Measurements from ENCODE around the gene CHKB.
A peak's percentile ranks its signal among the peaks of the same experiment; 100 is the strongest.
"Not testable (repeated sequence)": the region's sequence is repeated elsewhere in the genome, so short reads cannot be mapped to it uniquely, and the experiment has no call there.

Gene CHKB

GRCh38 chr22:50611341-50612060 is 28.9 kb upstream of the CHKB start:
- no peak for DNase-seq

- no peak for DNase-seq
Observed at GRCh38 chr22:50610581-50610980, 27.9 kb upstream of the CHKB start.

GRCh38 chr22:50610041-50610451 is 27.4 kb upstream of the CHKB start:
- DNase-seq: no peak

- DNase-seq: no peak
Observed at GRCh38 chr22:50609599-50609998, 26.9 kb upstream of the CHKB start.

- DNase-seq: no peak
Observed at GRCh38 chr22:50608996-50609395, 26.3 kb upstream of the CHKB start.

GRCh38 chr22:50608058-50608840 is 25.6 kb upstream of the CHKB start:
- not testable (repeated sequence) for DNase-seq

GRCh38 chr22:50607659-50608020 is 25.0 kb upstream of the CHKB start:
- no peak for DNase-seq

- DNase-seq: no peak
Observed at GRCh38 chr22:50606946-50607658, 24.5 kb upstream of the CHKB start.

- peak; percentile 12 for DNase-seq
Observed at GRCh38 chr22:50606165-50606945, 23.7 kb upstream of the CHKB start.

- DNase-seq: no peak
Observed at GRCh38 chr22:50605613-50606074, 23.0 kb upstream of the CHKB start.

- no peak for DNase-seq
Observed at GRCh38 chr22:50605002-50605612, 22.5 kb upstream of the CHKB start.

- DNase-seq: no peak
Observed at GRCh38 chr22:50604256-50605001, 21.8 kb upstream of the CHKB start.

GRCh38 chr22:50603511-50604255 is 21.0 kb upstream of the CHKB start:
- DNase-seq: no peak

- no peak for DNase-seq
Observed at GRCh38 chr22:50602338-50602700, 19.7 kb upstream of the CHKB start.

GRCh38 chr22:50601669-50602337 is 19.2 kb upstream of the CHKB start:
- DNase-seq: no peak

GRCh38 chr22:50600967-50601668 is 18.5 kb upstream of the CHKB start:
- no peak for DNase-seq

- DNase-seq: no peak
Observed at GRCh38 chr22:50600538-50600937, 17.9 kb upstream of the CHKB start, which contains the start of gene MAPK8IP2. TSS of gene MAPK8IP2 (plus strand) at chr22:50600793. CDS start at chr22:50600819, 26 bp downstream.

GRCh38 chr22:50599816-50600455 is 17.3 kb upstream of the CHKB start:
- DNase-seq: peak; percentile 32

- DNase-seq: no peak
Observed at GRCh38 chr22:50597097-50597496, 14.4 kb upstream of the CHKB start.
